Activated T-cell treated with anti-CD3 and anti-CD28 coated beads, Interleukin-2, amount 50 U/mL, for 72 hours (primary cell): ENCODE results near the gene AP3D1. TPM values are rescaled to one million over a fixed set of nuclear protein-coding genes. Genes with fewer than 3 reads are reported as not detected.

ENCODE experiments used
- ATAC-seq, 2 donors: fragments of 150-1000 bp; cut with Tn5 transposase; replicated peaks in 1 of 2; 2 replicates each; pipeline ENCODE4 v1.10.0; 2021; ENCODE audit warnings: moderate library complexity in 2 of 2, mild to moderate bottlenecking in 1 of 2
- DNase-seq, 2 donors: peaks; one replicate each; pipeline ENCODE4 v3.0.0; 2021 to 2022; ENCODE audit warnings: mixed read lengths in 1 of 2
- H3K27ac Mint-ChIP-seq: one replicate; pipeline ENCODE4 v1.8.0; 2022; ENCODE audit warnings: mild to moderate bottlenecking, moderate library complexity, mixed read lengths
- H3K27me3 Mint-ChIP-seq: one replicate; pipeline ENCODE4 v1.8.0; 2022; ENCODE audit warnings: low read depth, mixed read lengths
- H3K36me3 Mint-ChIP-seq, 2 donors: one replicate each; pipeline ENCODE4 v1.8.0; 2022; ENCODE audit warnings: mixed read lengths in 2 of 2, mild to moderate bottlenecking in 1 of 2; ENCODE audit not compliant: insufficient read depth in 2 of 2
- H3K4me1 Mint-ChIP-seq: one replicate; pipeline ENCODE4 v1.8.0; 2022; ENCODE audit warnings: low read depth, mixed read lengths
- H3K4me3 Mint-ChIP-seq, 2 donors: one replicate each; pipeline ENCODE4 v1.8.0; 2022; ENCODE audit warnings: mild to moderate bottlenecking in 2 of 2, mixed read lengths in 2 of 2, moderate library complexity in 2 of 2
- H3K9me3 Mint-ChIP-seq, 2 donors: one replicate each; pipeline ENCODE4 v1.8.0; 2022; ENCODE audit warnings: mixed read lengths in 2 of 2
- total RNA-seq, 2 donors: library from RNA; stranded (reverse); gene quantifications; one replicate each; pipeline ENCODE4 v1.2.3, GENCODE V29; 2022

Gene AP3D1
- total RNA-seq, 2 donors from 2014 or later, result 111 to 114 TPM

GRCh38 chr19:2190848-2191455 is 39.6 kb upstream of the AP3D1 start:
- Mint-ChIP-seq H3K27me3 (no peaks in the 10 kb centered on the region), H3K4me1 (peaks cover 3% of the 10 kb centered on the region), H3K27ac (no peak overlapping the region), H3K9me3 (no peaks in the 10 kb centered on the region), H3K36me3 (peaks cover 0 to 10% of the 10 kb centered on the region in 2 donors), H3K4me3 (no peak overlapping the region)
- no peak for ATAC-seq
- no peak for DNase-seq

GRCh38 chr19:2189880-2190279 is 38.5 kb upstream of the AP3D1 start:
- no peaks in the 10 kb centered on the region for H3K9me3 Mint-ChIP-seq
- H3K4me3 Mint-ChIP-seq, result no peak overlapping the region
- H3K27ac Mint-ChIP-seq, result no peak overlapping the region
- H3K4me1 Mint-ChIP-seq, result peaks cover 7% of the 10 kb centered on the region
- no peak for DNase-seq
- ATAC-seq, result no peak
- H3K36me3 Mint-ChIP-seq, result peaks cover 0 to 14% of the 10 kb centered on the region in 2 donors
- no peaks in the 10 kb centered on the region for H3K27me3 Mint-ChIP-seq

DNA sequence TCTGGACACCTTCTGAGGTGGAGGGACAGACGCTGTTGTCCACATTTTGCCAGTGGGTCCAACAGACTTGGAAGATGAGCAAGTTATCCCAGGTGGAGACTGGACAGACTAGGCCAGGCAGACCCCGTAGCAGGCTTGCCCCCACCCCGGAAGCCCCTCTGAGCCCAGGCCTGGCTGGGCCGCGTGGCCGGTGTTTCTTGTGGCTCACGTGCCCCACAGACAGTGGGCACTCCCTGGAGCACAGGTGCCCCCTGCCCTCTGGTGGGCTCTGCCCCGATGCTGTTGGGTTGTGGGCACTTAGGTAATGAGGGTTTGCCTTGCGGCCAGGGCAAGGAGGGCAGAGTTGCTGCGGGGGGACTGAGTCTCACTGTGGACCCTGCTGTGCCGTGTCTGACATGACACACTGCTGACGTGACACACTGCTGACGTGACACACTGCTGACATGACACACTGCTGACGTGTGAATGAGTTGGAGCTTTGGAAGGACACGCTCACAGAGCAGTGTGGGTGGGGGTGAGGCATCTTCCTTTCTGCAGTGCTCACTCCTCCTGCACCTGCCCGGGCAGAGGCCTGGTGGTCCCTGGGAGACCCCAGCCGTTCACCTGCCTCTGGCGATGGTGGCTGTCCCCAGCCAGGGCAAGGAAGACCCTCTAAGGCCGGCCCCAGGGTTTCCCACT is 37.5 kb upstream of the AP3D1 start:
- Mint-ChIP-seq H3K27me3 (no peaks in the 10 kb centered on the region), H3K9me3 (no peaks in the 10 kb centered on the region), H3K36me3 (peaks cover 2 to 17% of the 10 kb centered on the region in 2 donors), H3K4me1 (peaks cover 12% of the 10 kb centered on the region), H3K4me3 (no peak overlapping the region), H3K27ac (no peak overlapping the region)
- DNase-seq (peak in 1 of 2 donors; percentile 22), ATAC-seq (peak; percentile 58 to 88)

- H3K27ac Mint-ChIP-seq, result no peak overlapping the region
- no peak overlapping the region for H3K4me3 Mint-ChIP-seq
- H3K9me3 Mint-ChIP-seq, result no peaks in the 10 kb centered on the region
- H3K27me3 Mint-ChIP-seq, result no peaks in the 10 kb centered on the region
- peaks cover 12% of the 10 kb centered on the region for H3K4me1 Mint-ChIP-seq
- no peak for ATAC-seq
- DNase-seq, result no peak
- peaks cover 2 to 10% of the 10 kb centered on the region in 2 donors for H3K36me3 Mint-ChIP-seq
Measured at GRCh38 chr19:2187159-2187558, 35.8 kb upstream of the AP3D1 start.

- Mint-ChIP-seq H3K27me3 (no peaks in the 10 kb centered on the region), H3K36me3 (peaks cover 2 to 10% of the 10 kb centered on the region in 2 donors), H3K4me3 (no peak overlapping the region), H3K27ac (no peak overlapping the region), H3K4me1 (peaks cover 12% of the 10 kb centered on the region), H3K9me3 (no peaks in the 10 kb centered on the region)
- no peak for DNase-seq
- ATAC-seq, result no peak
Measured at GRCh38 chr19:2186071-2186846, 34.9 kb upstream of the AP3D1 start.

DNA sequence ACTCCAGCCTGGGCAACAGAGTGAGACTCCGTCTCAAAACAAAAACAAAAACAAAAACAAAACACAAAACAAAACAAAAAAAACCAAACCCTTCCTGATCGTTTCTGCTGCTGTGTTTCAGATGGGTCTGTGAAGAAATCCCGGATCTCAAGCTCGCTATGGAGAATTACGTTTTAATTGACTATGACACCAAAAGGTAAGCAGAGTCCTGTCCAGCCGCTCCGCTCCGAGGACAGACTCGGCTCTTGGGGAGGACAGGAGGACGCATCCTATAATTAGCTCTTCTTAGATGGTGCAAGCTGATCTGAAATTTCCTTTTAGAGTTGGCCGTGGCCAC is 34.3 kb upstream of the AP3D1 start:
- H3K27me3 Mint-ChIP-seq, result no peaks in the 10 kb centered on the region
- no peaks in the 10 kb centered on the region for H3K9me3 Mint-ChIP-seq
- peaks cover 4 to 10% of the 10 kb centered on the region in 2 donors for H3K36me3 Mint-ChIP-seq
- H3K4me3 Mint-ChIP-seq, result no peak overlapping the region
- peaks cover 12% of the 10 kb centered on the region for H3K4me1 Mint-ChIP-seq
- DNase-seq (no peak), ATAC-seq (no peak)
- no peak overlapping the region for H3K27ac Mint-ChIP-seq

DNA sequence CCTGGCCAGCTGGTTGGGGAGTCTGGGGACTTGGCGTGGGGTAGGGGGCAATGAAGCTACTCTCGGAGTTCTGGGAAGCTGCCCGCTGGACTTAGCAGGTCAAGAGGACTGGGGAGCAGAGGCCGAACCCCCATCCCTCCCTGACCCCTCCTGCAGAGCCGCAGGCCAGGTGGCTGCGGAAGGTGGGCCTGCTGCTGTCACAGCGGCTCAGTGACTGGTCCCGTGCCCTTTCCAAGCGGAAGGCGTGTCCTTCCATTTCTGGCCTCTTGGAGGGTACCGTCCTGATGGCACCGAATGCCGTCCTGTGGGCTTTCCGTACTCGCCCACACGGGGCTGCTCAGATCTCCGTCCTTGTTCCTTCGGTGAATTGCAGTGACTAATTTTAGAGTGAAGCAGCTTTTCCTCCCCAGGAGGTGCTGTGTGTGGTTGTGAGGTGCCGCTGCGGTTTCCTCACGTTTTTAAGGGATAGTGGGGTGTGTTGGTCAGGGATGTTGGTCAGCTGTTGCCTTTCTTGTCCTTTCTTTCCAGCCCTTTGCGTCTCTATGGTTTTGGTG is 33.1 kb upstream of the AP3D1 start:
- no peak for DNase-seq
- no peak overlapping the region for H3K27ac Mint-ChIP-seq

GRCh38 chr19:2181633-2181997 is 30.2 kb upstream of the AP3D1 start:
- ATAC-seq (no peak), DNase-seq (no peak)
- Mint-ChIP-seq H3K4me3 (no peak overlapping the region), H3K27me3 (no peaks in the 10 kb centered on the region), H3K4me1 (peaks cover 13% of the 10 kb centered on the region), H3K36me3 (peaks cover 4 to 13% of the 10 kb centered on the region in 2 donors), H3K9me3 (no peaks in the 10 kb centered on the region), H3K27ac (no peak overlapping the region)

More for the DNA sequence above, 33.1 kb upstream of the AP3D1 start:
- Mint-ChIP-seq H3K27me3 (no peaks in the 10 kb centered on the region), H3K4me1 (peaks cover 12% of the 10 kb centered on the region), H3K36me3 (peaks cover 4 to 10% of the 10 kb centered on the region in 2 donors), H3K9me3 (no peaks in the 10 kb centered on the region), H3K4me3 (no peak overlapping the region)
- ATAC-seq, result no peak

DNA sequence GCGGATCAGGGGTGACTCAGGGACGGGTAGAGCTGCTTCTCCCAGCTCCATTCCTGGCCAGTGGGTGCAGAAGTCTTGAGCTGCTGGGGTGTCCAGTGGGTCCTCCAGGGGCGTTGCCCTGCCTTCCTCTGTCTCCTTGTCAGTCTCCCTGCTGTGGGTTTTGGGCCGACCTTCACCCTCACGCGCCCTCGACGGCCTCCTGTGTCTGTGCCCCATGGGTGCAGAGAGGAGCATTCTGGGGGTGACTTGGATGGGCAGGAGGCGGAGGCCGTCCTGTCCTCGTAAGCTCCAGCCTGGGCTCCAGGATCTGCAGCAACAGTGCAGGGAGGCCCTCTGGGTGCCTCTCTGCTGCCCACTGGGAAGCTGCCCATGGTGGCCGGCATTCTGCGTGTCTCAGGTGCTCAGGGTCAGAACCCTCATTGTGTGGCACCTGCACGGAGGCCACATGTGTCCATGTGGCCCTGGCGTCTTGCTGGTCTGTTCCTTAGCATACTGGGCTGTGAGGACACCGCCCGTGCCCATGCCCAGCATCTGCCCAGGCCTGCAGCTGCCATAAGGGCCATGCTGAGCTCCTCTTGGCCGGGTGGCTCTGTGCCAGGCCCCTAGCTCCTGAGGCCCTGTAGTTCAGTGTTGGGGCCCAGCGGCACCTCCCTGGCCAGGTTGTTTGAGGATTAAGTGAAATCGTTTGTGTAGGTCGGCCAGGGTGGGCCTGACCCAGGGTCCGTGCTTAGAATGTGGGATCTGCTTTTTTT is 29.7 kb upstream of the AP3D1 start:
- no peaks in the 10 kb centered on the region for H3K9me3 Mint-ChIP-seq
- ATAC-seq (no peak), DNase-seq (no peak)
- peaks cover 4 to 10% of the 10 kb centered on the region in 2 donors for H3K36me3 Mint-ChIP-seq
- no peak overlapping the region for H3K27ac Mint-ChIP-seq
- no peaks in the 10 kb centered on the region for H3K27me3 Mint-ChIP-seq
- no peak overlapping the region for H3K4me3 Mint-ChIP-seq
- H3K4me1 Mint-ChIP-seq, result peaks cover 16% of the 10 kb centered on the region

- H3K4me3 Mint-ChIP-seq, result no peak overlapping the region
- no peak overlapping the region for H3K27ac Mint-ChIP-seq
- H3K36me3 Mint-ChIP-seq, result peaks cover 4 to 8% of the 10 kb centered on the region in 2 donors
- no peaks in the 10 kb centered on the region for H3K27me3 Mint-ChIP-seq
- ATAC-seq, result no peak
- peaks cover 17% of the 10 kb centered on the region for H3K4me1 Mint-ChIP-seq
- no peaks in the 10 kb centered on the region for H3K9me3 Mint-ChIP-seq
- no peak for DNase-seq
Measured at GRCh38 chr19:2180114-2180513, 28.7 kb upstream of the AP3D1 start.

GRCh38 chr19:2179095-2179494 is 27.7 kb upstream of the AP3D1 start:
- Mint-ChIP-seq H3K9me3 (no peaks in the 10 kb centered on the region), H3K36me3 (peaks cover 3% of the 10 kb centered on the region in 2 donors), H3K4me1 (peaks cover 12% of the 10 kb centered on the region), H3K27ac (no peak overlapping the region), H3K27me3 (no peaks in the 10 kb centered on the region), H3K4me3 (no peak overlapping the region)
- DNase-seq, result no peak
- ATAC-seq, result no peak

DNA sequence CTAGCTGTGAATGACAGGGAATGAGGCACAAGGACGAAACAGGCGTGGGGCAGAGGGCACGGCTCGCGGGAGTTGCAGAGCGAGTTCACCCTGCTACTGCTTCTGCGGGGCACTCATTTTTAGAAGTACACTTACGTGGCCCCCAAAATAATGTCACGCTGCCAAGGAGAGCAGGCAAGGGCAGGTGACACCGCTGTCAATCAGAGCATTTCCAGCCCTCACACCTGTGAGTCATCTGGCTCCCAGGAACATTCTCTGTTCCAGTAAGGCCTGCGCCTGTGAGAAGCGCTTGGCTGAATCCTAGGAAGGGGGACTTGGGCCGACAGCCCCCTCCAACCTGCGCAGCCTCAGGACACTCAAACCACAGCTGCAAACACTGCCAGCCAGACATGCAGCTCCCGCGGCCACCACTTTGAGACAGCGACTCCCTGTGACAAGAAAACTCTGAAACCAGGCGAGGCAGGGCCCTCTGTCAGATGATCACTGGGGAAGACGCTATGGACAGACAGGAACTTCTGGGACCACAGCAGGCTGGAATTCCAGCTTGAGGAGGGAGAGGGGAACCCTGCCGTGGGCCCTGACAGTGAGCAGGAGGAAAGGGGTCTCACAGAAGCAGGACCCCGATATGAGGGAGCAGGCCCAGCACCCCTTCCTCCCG is 25.1 kb upstream of the AP3D1 start:
- ATAC-seq, result no peak
- peaks cover 3 to 4% of the 10 kb centered on the region in 2 donors for H3K36me3 Mint-ChIP-seq
- no peaks in the 10 kb centered on the region for H3K27me3 Mint-ChIP-seq
- no peak for DNase-seq
- no peaks in the 10 kb centered on the region for H3K9me3 Mint-ChIP-seq
- H3K4me1 Mint-ChIP-seq, result peaks cover 33% of the 10 kb centered on the region
- no peak overlapping the region for H3K4me3 Mint-ChIP-seq
- H3K27ac Mint-ChIP-seq, result no peak overlapping the region
